Measurements from ENCODE around the gene CERS1.
"Not testable (repeated sequence)": the region's sequence is repeated elsewhere in the genome, so short reads cannot be mapped to it uniquely, and the experiment has no call there.

Gene CERS1

GRCh38 chr19:18917593-18917992 is 21.6 kb upstream of the CERS1 start:
- not testable (repeated sequence) for DNase-seq

- no peak for DNase-seq
Observed at GRCh38 chr19:18915639-18916038, 19.7 kb upstream of the CERS1 start.

GRCh38 chr19:18913466-18913865 is 17.5 kb upstream of the CERS1 start:
- DNase-seq, result no peak

GRCh38 chr19:18912933-18913332 is 17.0 kb upstream of the CERS1 start:
- DNase-seq, result no peak

- DNase-seq, result no peak
Observed at GRCh38 chr19:18910801-18911436, 15.0 kb upstream of the CERS1 start.

- no peak for DNase-seq
Observed at GRCh38 chr19:18910010-18910409, 14.1 kb upstream of the CERS1 start.

- DNase-seq, result no peak
Observed at GRCh38 chr19:18908917-18909619, 13.1 kb upstream of the CERS1 start.

- DNase-seq, result no peak
Observed at GRCh38 chr19:18906605-18907519, 10.9 kb upstream of the CERS1 start.

- DNase-seq, result no peak
Observed at GRCh38 chr19:18905513-18906236, 9.7 kb upstream of the CERS1 start.

- no peak for DNase-seq
Observed at GRCh38 chr19:18905058-18905456, 9.1 kb upstream of the CERS1 start.

GRCh38 chr19:18904334-18905057 is 8.5 kb upstream of the CERS1 start:
- DNase-seq, result no peak

- DNase-seq, result no peak
Observed at GRCh38 chr19:18903156-18904037, 7.4 kb upstream of the CERS1 start.

GRCh38 chr19:18902519-18902918 is 6.6 kb upstream of the CERS1 start:
- DNase-seq, result not testable (repeated sequence)

- no peak for DNase-seq
Observed at GRCh38 chr19:18901491-18901890, 5.5 kb upstream of the CERS1 start.

- DNase-seq, result no peak
Observed at GRCh38 chr19:18900700-18901481, 4.9 kb upstream of the CERS1 start.

- no peak for DNase-seq
Observed at GRCh38 chr19:18899624-18900560, 3.9 kb upstream of the CERS1 start.

- DNase-seq, result no peak
Observed at GRCh38 chr19:18898607-18899408, 2.9 kb upstream of the CERS1 start.

GRCh38 chr19:18898081-18898606 is 2.2 kb upstream of the CERS1 start:
- DNase-seq, result peak; percentile 61

All from right forelimb (tissue), 1 donor.